Loucy (cell line): ENCODE data around the gene C3orf70.

Source experiments
- CTCF ChIP-seq: fragments of 200-600 bp; sonication (generic); conservative IDR thresholded peaks from 2 replicates; pipeline ENCODE4 v1.5.1; 2014; ENCODE audit warnings: mild to moderate bottlenecking, antibody characterized with exemption, low read length
- EZH2phosphoT487 ChIP-seq: fragments of 200-600 bp; IDR thresholded peaks from 2 replicates; pipeline ENCODE4 v1.6.1; 2018; ENCODE audit warnings: antibody characterized with exemption, mild to moderate bottlenecking, moderate library complexity, borderline replicate concordance

- TF ChIP-seq CTCF: no peak
- no peak for TF ChIP-seq EZH2phosphoT487
Observed at GRCh38 chr3:185164428-185165217, 11.8 kb upstream of the C3orf70 start.
